HG02623 (cell line): ENCODE measurements around the gene RLN3.

Source experiments
- ATAC-seq: cut with Tn5 transposase; IDR thresholded peaks from one replicate; pipeline ENCODE4 v1.9.1; 2021; ENCODE audit warnings: moderate library complexity; ENCODE audit not compliant: unreplicated experiment

The RLN3 gene

GRCh38 chr19:13993590-13994300 is 34.2 kb upstream of the RLN3 start:
- ATAC-seq: no peak

- no peak for ATAC-seq
These were observed 32.8 kb upstream of the RLN3 start for GRCh38 chr19:13995017-13995728.

- ATAC-seq: no peak
These were observed 31.8 kb upstream of the RLN3 start for GRCh38 chr19:13995878-13996765.

- no peak for ATAC-seq
These were observed 30.9 kb upstream of the RLN3 start for GRCh38 chr19:13996928-13997630.

GRCh38 chr19:13997631-13997962 is 30.4 kb upstream of the RLN3 start:
- no peak for ATAC-seq

GRCh38 chr19:13998426-13998825 is 29.5 kb upstream of the RLN3 start:
- ATAC-seq: no peak

GRCh38 chr19:13999085-13999484 is 28.9 kb upstream of the RLN3 start:
- ATAC-seq: no peak

GRCh38 chr19:14000691-14001375 is 27.1 kb upstream of the RLN3 start:
- no peak for ATAC-seq

- ATAC-seq: no peak
These were observed 25.2 kb upstream of the RLN3 start for GRCh38 chr19:14002571-14003250.

- ATAC-seq: no peak
These were observed 24.5 kb upstream of the RLN3 start for GRCh38 chr19:14003251-14004055.

- ATAC-seq: no peak
These were observed 23.2 kb upstream of the RLN3 start for GRCh38 chr19:14004619-14005348.

GRCh38 chr19:14005349-14006084 is 22.4 kb upstream of the RLN3 start:
- ATAC-seq: peak; percentile 25

GRCh38 chr19:14006085-14006765 is 21.7 kb upstream of the RLN3 start, which contains the start of gene RFX1:
RFX1 (minus strand) TSS chr19:14006320; CDS start chr19:13993843, 12,477 bp downstream.
- peak; percentile 65 for ATAC-seq

- ATAC-seq: peak; percentile 29
These were observed 21.0 kb upstream of the RLN3 start for GRCh38 chr19:14006766-14007562.

GRCh38 chr19:14012378-14012915 is 15.5 kb upstream of the RLN3 start:
- no peak for ATAC-seq

GRCh38 chr19:14015524-14016035 is 12.4 kb upstream of the RLN3 start:
- ATAC-seq: peak; percentile 74
